HepG2 (cell line): ENCODE measurements around the gene SLC25A11. TPM values are rescaled to one million over a fixed set of nuclear protein-coding genes. Genes with fewer than 3 reads are reported as not detected.

ENCODE experiments used
- ATAC-seq: fragments of 200-7000 bp; cut with Tn5 transposase; 3 replicates; pipeline ENCODE4 v1.9.1; 2020; ENCODE audit warnings: mild to moderate bottlenecking, moderate library complexity
- BruUV-seq: library from RNA; stranded (reverse); fragments of 400-500 nt; replicated peaks from 2 replicates; lab custom pipeline; 2021; lab: Mats Ljungman, UMichigan
- CTCF ChIA-PET: fragments of 300-600 bp; formaldehyde crosslinking; extraction: SDS; loops from one replicate; lab custom pipeline; 2021; ENCODE audit warnings: low total read pairs, inconsistent platforms, low intra/inter-chr PET ratio; lab: Yijun Ruan, JAX
- POLR2A ChIA-PET: fragments of 350-600 bp; sonication (Branson Sonifier 250); formaldehyde crosslinking; loops from one replicate; lab custom pipeline; 2020; ENCODE audit warnings: antibody characterized with exemption, inconsistent platforms; lab: Yijun Ruan, JAX
- DNase-seq: peaks from one replicate; pipeline ENCODE4 v3.0.0-alpha.2; 2015; ENCODE audit warnings: low spot score
- FAIRE-seq: peaks from 3 replicates; lab custom pipeline; 2011; peaks lifted over from hg19 to GRCh38; lab: Jason Lieb, UNC
- H2AFZ ChIP-seq: one replicate; pipeline ENCODE4 v1.6.1; 2011; ENCODE audit warnings: low read length, inconsistent platforms
- H3K27ac ChIP-seq: fragments of 300-600 bp; 3 replicates; pipeline ENCODE4 v1.8.0; 2011; ENCODE audit warnings: mixed run types, mild to moderate bottlenecking, mixed read lengths, low read length, inconsistent platforms; ENCODE audit not compliant: insufficient read depth; ENCODE audit errors: extremely low read length
- H3K27me3 ChIP-seq, 2 experiments: fragments of 200-600 bp in 1 of 2; 2 replicates in 1 of 2; 3 replicates in 1 of 2; pipeline versions ENCODE4 v1.6.0 to v1.8.0; 2011; ENCODE audit warnings: low read length in 2 of 2, mild to moderate bottlenecking in 2 of 2, moderate library complexity in 2 of 2, inconsistent platforms in 1 of 2; ENCODE audit not compliant: insufficient read depth in 2 of 2, control insufficient read depth in 1 of 2
- H3K36me3 ChIP-seq, 2 experiments: fragments of 200-600 bp in 1 of 2; replicated peaks in 1 of 2; 2 replicates in 1 of 2; 3 replicates in 1 of 2; pipeline versions ENCODE4 v1.5.1 to v1.8.0; 2011; ENCODE audit warnings: low read length in 2 of 2, inconsistent platforms in 1 of 2; ENCODE audit not compliant: insufficient read depth in 2 of 2, control insufficient read depth in 1 of 2
- H3K4me1 ChIP-seq: 2 replicates; pipeline ENCODE4 v1.5.1; 2012; ENCODE audit warnings: low read length, inconsistent platforms; ENCODE audit not compliant: insufficient read depth
- H3K4me2 ChIP-seq: 2 replicates; pipeline ENCODE4 v1.6.0; 2011; ENCODE audit warnings: low read depth, low read length, inconsistent platforms
- H3K4me3 ChIP-seq, 3 experiments: fragments of 200-600 bp in 1 of 3; sonication (generic), shearing (Covaris generic) in 1 of 3; replicated peaks in 1 of 3; 2 replicates each; pipeline ENCODE4 v1.5.1; 2011 to 2016; ENCODE audit warnings: low read length in 3 of 3, inconsistent platforms in 2 of 3, low read depth in 2 of 3, mild to moderate bottlenecking in 2 of 3, control low read depth in 1 of 3, mixed read lengths in 1 of 3; ENCODE audit not compliant: insufficient read depth in 1 of 3
- H3K79me2 ChIP-seq: one replicate; pipeline ENCODE4 v1.6.1; 2011; ENCODE audit warnings: low read length, inconsistent platforms; ENCODE audit not compliant: insufficient read depth
- H3K9ac ChIP-seq: 2 replicates; pipeline ENCODE4 v1.6.0; 2011; ENCODE audit warnings: mild to moderate bottlenecking, low read depth, low read length, inconsistent platforms; ENCODE audit not compliant: insufficient read depth
- H3K9me3 ChIP-seq: 2 replicates; pipeline ENCODE4 v1.5.1; 2012; ENCODE audit warnings: mild to moderate bottlenecking, low read length
- H4K20me1 ChIP-seq: 2 replicates; pipeline ENCODE4 v1.6.0; 2011; ENCODE audit warnings: inconsistent platforms, mild to moderate bottlenecking, low read length, moderate library complexity; ENCODE audit not compliant: insufficient read depth
- AGO2 ChIP-seq: fragments of 200-400 bp; formaldehyde crosslinking; optimal IDR thresholded peaks from 2 replicates; pipeline ENCODE3; 2017; ENCODE audit warnings: mild to moderate bottlenecking, low read depth, low read length, moderate library complexity
- DMTF1 ChIP-seq: sonication (generic); formaldehyde crosslinking; IDR thresholded peaks from 2 replicates; pipeline ENCODE4 v1.4.0; 2020; ENCODE audit warnings: mild to moderate bottlenecking, missing genetic modification reagents
- ZNF788 ChIP-seq: sonication (generic); formaldehyde crosslinking; IDR thresholded peaks from 2 replicates; pipeline ENCODE4 v1.5.0; 2020; ENCODE audit warnings: mild to moderate bottlenecking, missing genetic modification reagents, borderline replicate concordance
- WGBS: methylation state at CpG from one replicate; pipeline ENCODE4 v1.1.6; 2017; ENCODE audit warnings: low lambda C conversion rate; 5-methylcytosine and 5-hydroxymethylcytosine counted together
- in situ Hi-C: cut with HindIII; loops from 2 replicates; pipeline ENCODE4 v1.10.0; 2017; ENCODE audit warnings: low pct_unique_long_range_greater_than_20kb; ENCODE audit not compliant: extremely low pct_ligation_motif_present
- intact Hi-C: fragments of 100-400 bp; cut with micrococcal nuclease; formaldehyde crosslinking; loops from one replicate; pipeline ENCODE4 v1.10.0; 2022; ENCODE audit not compliant: unreplicated experiment
- polyA plus RNA-seq, 8 experiments: library from polyadenylated mRNA; depleted of rRNA in 3 of 8; stranded (reverse) in 7 of 8; unstranded in 1 of 8; fragments of >200 nt; fragmentation: Illumina TruSeq in 4 of 8; extraction: Trizol in 4 of 8; gene quantifications; 2 replicates each; pipeline versions ENCODE4 v1.2.1 to v1.2.3, GENCODE V29; 2011 to 2016; ENCODE audit warnings: low read depth in 4 of 8, missing spikeins in 1 of 8, mixed read lengths in 1 of 8; ENCODE audit not compliant: insufficient read depth in 1 of 8
- total RNA-seq, 5 experiments: library from RNA; depleted of rRNA; stranded (reverse); fragments of >200 nt; fragmentation: Illumina TruSeq; extraction: Trizol; gene quantifications; 2 replicates each; pipeline ENCODE4 v1.2.3, GENCODE V29; 2016; ENCODE audit warnings: low read depth in 1 of 5

The SLC25A11 gene
- total and polyA plus RNA-seq, 2 of the 13 experiments (the other 11 are each of a cell fraction or from before 2014, with no cell fraction given), result 35.4 to 47.2 TPM

GRCh38 chr17:4900231-4901107 lies 39.4 kb downstream of the SLC25A11 start:
- ATAC-seq, result no peak
- Histone ChIP-seq H3K9me3 (no peaks in the 10 kb centered on the region), H3K9ac (no peak overlapping the region), H3K4me1 (peaks cover 27% of the 10 kb centered on the region), H4K20me1 (no peaks in the 10 kb centered on the region), H2AFZ (no peak overlapping the region), H3K27ac (no peak overlapping the region), H3K27me3 (no peaks in the 10 kb centered on the region), H3K36me3 (peaks cover 11 to 20% of the 10 kb centered on the region in 2 experiments; a peak in 4 of 5 replicates), H3K4me2 (no peak overlapping the region), H3K79me2 (no peaks in the 10 kb centered on the region), H3K4me3 (no peak overlapping the region)
- no peak for DNase-seq
- 97% methylated on average over 31 of the region's 65 CpGs for WGBS
- intact Hi-C loops, result loop anchor here (10.0 kb wide), 1 partner anchor 164 kb away; no protein-coding TSS in a partner anchor
- no peak for FAIRE-seq
- ChIA-PET POLR2A (no interaction called here), CTCF (no interaction called here)
- no TSS peak for BruUV-seq
- TF ChIP-seq AGO2 (peak; percentile 7), ZNF788 (CRISPR knock-in tag) (no peak), DMTF1 (no peak)
- in situ Hi-C loops, result loop anchor here (10.0 kb wide), 1 partner anchor 154 kb away; no protein-coding TSS in a partner anchor
